ENCODE data around the gene PSTPIP1. TPM values are rescaled to one million over a fixed set of nuclear protein-coding genes. Genes with fewer than 3 reads are reported as not detected.

The PSTPIP1 gene
- total and polyA plus RNA-seq, 10 of the 15 experiments (the other 5 are each of a cell fraction or from before 2014, with no cell fraction given) = 0.50 to 29.3 (median 14.5) TPM

- TF ChIP-seq ZBTB40 (IDR thresholded peaks at IDR 0.05; ENCODE audit: borderline replicate concordance) (no peak), POLR2A (IDR thresholded peaks at IDR 0.05; ENCODE audit: low read depth, low read length) (no peak), MYB (IDR thresholded peaks at IDR 0.05; ENCODE audit: borderline replicate concordance, low read depth, low read length) (no peak), RUNX3 (IDR thresholded peaks at IDR 0.05; ENCODE audit: low read length) (no peak), REST (IDR thresholded peaks at IDR 0.05; ENCODE audit: low read depth, low read length) (no peak), RAD21 (IDR thresholded peaks at IDR 0.05; ENCODE audit: insufficient read depth, low read depth, low read length) (peak; percentile 89), SREBF2 (IDR thresholded peaks at IDR 0.05; ENCODE audit: low read length) (no peak), CUX1 (IDR thresholded peaks at IDR 0.05; ENCODE audit: insufficient replicate concordance, low read depth, low read length) (no peak), SIX5 (IDR thresholded peaks at IDR 0.05; ENCODE audit: low read depth, low read length, severe bottlenecking) (no peak), CEBPB (IDR thresholded peaks at IDR 0.05; ENCODE audit: borderline replicate concordance in 1 of 2, low read depth in 2 of 2, low read length in 2 of 2) (no peak), PRDM15 (CRISPR knock-in tag; IDR thresholded peaks at IDR 0.05) (no peak), PKNOX1 (IDR thresholded peaks at IDR 0.05) (no peak)
These were observed 21.6 kb upstream of the PSTPIP1 start (continued) for GRCh38 chr15:76973362-76973743.
